Lung (tissue), 12 donors: ENCODE measurements around the gene FAM227B. TPM values are rescaled to one million over a fixed set of nuclear protein-coding genes. Genes with fewer than 3 reads are reported as not detected.
"Not testable (repeated sequence)": the region's sequence is repeated elsewhere in the genome, so short reads cannot be mapped to it uniquely, and the experiment has no call there.

Experiments
- ATAC-seq: fragments of 200-7000 bp; cut with Tn5 transposase; one replicate; pipeline ENCODE4 v1.9.1; 2020; ENCODE audit warnings: moderate number of reproducible peaks; ENCODE audit not compliant: insufficient read depth, low FRiP score
- DNase-seq, 3 donors: peaks; one replicate each; pipeline ENCODE4 v3.0.0-alpha.2; 2013 to 2017
- H3K27ac ChIP-seq, 2 donors: one replicate each; pipeline ENCODE4 v1.5.1; 2013; ENCODE audit warnings: mild to moderate bottlenecking in 2 of 2, moderate library complexity in 2 of 2, control low read depth in 1 of 2, inconsistent platforms in 1 of 2, low read depth in 1 of 2, low read length in 1 of 2
- H3K27me3 ChIP-seq, 3 donors: one replicate each; pipeline ENCODE4 v1.5.1; 2013; ENCODE audit warnings: low read length in 2 of 3; ENCODE audit not compliant: control insufficient read depth in 3 of 3, insufficient read depth in 3 of 3
- H3K36me3 ChIP-seq, 4 donors: one replicate each; pipeline ENCODE4 v1.5.1; 2013; ENCODE audit warnings: low read length in 4 of 4, mild to moderate bottlenecking in 1 of 4, moderate library complexity in 1 of 4; ENCODE audit not compliant: control insufficient read depth in 4 of 4, insufficient read depth in 4 of 4
- H3K4me1 ChIP-seq, 5 donors: one replicate each; pipeline ENCODE4 v1.5.1; 2013; ENCODE audit warnings: low read length in 5 of 5, mild to moderate bottlenecking in 2 of 5, moderate library complexity in 1 of 5; ENCODE audit not compliant: control insufficient read depth in 5 of 5, insufficient read depth in 5 of 5
- H3K4me3 ChIP-seq: one replicate; pipeline ENCODE4 v1.5.1; 2013; ENCODE audit warnings: mild to moderate bottlenecking, control low read depth, moderate library complexity
- H3K9ac ChIP-seq, 2 donors: one replicate each; pipeline ENCODE4 v1.5.1; 2013; ENCODE audit warnings: low read length in 2 of 2, control low read depth in 1 of 2; ENCODE audit not compliant: insufficient read depth in 1 of 2
- H3K9me3 ChIP-seq, 4 donors: one replicate each; pipeline ENCODE4 v1.5.1; 2013; ENCODE audit warnings: low read length in 3 of 4, mild to moderate bottlenecking in 1 of 4, moderate library complexity in 1 of 4; ENCODE audit not compliant: control insufficient read depth in 4 of 4, insufficient read depth in 3 of 4
- WGBS, 2 donors: extraction: QIAGEN DNeasy Blood & Tissue Kit; methylation state at CpG; one replicate each; pipeline ENCODE4 v1.1.7; 2013; 5-methylcytosine and 5-hydroxymethylcytosine counted together
- polyA plus RNA-seq, 2 donors: library from polyadenylated mRNA; stranded (reverse); fragments of 200-250 nt; gene quantifications; one replicate each; pipeline ENCODE4 v1.2.1, GENCODE V29; 2013
- total RNA-seq, 2 donors: library from RNA; depleted of rRNA in 1 of 2; stranded (reverse); fragments of >200 nt in 1 of 2; gene quantifications; one replicate each; pipeline ENCODE4 v1.2.1, GENCODE V29; 2014 to 2021
- TF ChIP-seq, protein P1 (sequence below): IDR thresholded peaks from 2 replicates; pipeline ENCODE4 v1.5.1; 2012; ENCODE audit warnings: mild to moderate bottlenecking; ENCODE audit errors: control extremely low read depth, extremely low read depth
- donor health status: control.
- donor health status: control.
- donor health status: Bipolar disorder and iron deficiency.
- donor health status: healthy.
- donor health status: DM: yes; HTN: yes; CAD: no.

The FAM227B gene
- total and polyA plus RNA-seq, 4 donors: 2.2 to 14.5 (median 4.7) TPM

DNA sequence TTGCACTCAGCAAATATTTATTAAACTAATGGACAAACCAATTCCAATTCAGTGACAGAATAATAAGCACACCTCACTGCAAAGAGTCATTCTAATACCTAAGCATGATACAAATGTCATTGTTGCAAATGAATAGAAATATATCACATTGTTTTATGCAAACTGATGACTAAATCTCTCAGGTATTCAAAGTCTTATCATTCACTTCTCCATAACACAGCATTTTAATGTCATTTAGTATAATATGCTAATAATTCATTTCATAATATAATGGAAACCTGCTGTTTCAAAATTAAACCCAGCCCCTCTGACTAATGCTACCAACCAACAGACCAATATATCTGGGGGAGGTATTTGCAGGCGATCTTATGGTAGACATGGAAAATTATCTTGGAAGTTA, 125.8 kb downstream of the FAM227B start:
- Histone ChIP-seq H3K9ac (no peak overlapping the region), H3K27me3 (no peaks in the 10 kb centered on the region), H3K4me1 (no peaks in the 10 kb centered on the region), H3K27ac (no peak overlapping the region), H3K4me3 (no peak overlapping the region), H3K9me3 (no peaks in the 10 kb centered on the region), H3K36me3 (no peaks in the 10 kb centered on the region)
- 97 to 98% methylated on average over 1 of the region's 1 CpG for WGBS, 2 donors
- ATAC-seq: no peak
- DNase-seq: no peak
- TF ChIP-seq, protein P1, sequence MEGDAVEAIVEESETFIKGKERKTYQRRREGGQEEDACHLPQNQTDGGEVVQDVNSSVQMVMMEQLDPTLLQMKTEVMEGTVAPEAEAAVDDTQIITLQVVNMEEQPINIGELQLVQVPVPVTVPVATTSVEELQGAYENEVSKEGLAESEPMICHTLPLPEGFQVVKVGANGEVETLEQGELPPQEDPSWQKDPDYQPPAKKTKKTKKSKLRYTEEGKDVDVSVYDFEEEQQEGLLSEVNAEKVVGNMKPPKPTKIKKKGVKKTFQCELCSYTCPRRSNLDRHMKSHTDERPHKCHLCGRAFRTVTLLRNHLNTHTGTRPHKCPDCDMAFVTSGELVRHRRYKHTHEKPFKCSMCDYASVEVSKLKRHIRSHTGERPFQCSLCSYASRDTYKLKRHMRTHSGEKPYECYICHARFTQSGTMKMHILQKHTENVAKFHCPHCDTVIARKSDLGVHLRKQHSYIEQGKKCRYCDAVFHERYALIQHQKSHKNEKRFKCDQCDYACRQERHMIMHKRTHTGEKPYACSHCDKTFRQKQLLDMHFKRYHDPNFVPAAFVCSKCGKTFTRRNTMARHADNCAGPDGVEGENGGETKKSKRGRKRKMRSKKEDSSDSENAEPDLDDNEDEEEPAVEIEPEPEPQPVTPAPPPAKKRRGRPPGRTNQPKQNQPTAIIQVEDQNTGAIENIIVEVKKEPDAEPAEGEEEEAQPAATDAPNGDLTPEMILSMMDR: no peak

GRCh38 chr15:49492830-49493229, 127.8 kb downstream of the FAM227B start:
- Histone ChIP-seq H3K9ac (no peak overlapping the region), H3K4me3 (no peak overlapping the region), H3K4me1 (no peaks in the 10 kb centered on the region), H3K27ac (no peak overlapping the region), H3K36me3 (no peaks in the 10 kb centered on the region), H3K9me3 (no peaks in the 10 kb centered on the region), H3K27me3 (no peaks in the 10 kb centered on the region)
- WGBS, 2 donors: 40 to 44% methylated on average over 1 of the region's 1 CpG
- TF ChIP-seq, protein P1: no peak
- DNase-seq (no peak), ATAC-seq (no peak)

DNA sequence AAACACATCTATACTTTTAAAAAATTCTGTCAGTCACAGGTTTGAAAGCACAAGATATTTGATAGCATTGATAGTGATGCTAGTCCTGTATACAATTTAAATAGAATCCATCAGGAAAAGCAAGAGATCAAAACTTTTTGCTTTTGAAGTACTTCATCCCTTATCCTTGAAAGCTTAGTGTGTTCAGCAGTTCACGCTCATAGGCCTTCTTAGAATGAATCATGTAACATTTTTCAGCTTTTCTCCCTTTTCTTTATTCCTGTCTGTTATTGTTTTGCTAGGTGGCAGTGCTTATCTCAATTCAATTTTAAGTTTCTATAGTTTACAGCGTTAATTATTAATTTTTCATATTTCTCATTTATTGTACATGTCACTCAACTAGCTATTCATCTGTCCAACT, 128.5 kb downstream of the FAM227B start:
- Histone ChIP-seq H3K27me3 (no peaks in the 10 kb centered on the region), H3K4me1 (no peaks in the 10 kb centered on the region), H3K9ac (no peak overlapping the region), H3K36me3 (no peaks in the 10 kb centered on the region), H3K27ac (no peak overlapping the region), H3K4me3 (no peak overlapping the region), H3K9me3 (no peaks in the 10 kb centered on the region)
- no peak for ATAC-seq
- WGBS, 2 donors: 95 to 98% methylated on average over 2 of the region's 2 CpGs
- DNase-seq: no peak
- TF ChIP-seq, protein P1: no peak

DNA sequence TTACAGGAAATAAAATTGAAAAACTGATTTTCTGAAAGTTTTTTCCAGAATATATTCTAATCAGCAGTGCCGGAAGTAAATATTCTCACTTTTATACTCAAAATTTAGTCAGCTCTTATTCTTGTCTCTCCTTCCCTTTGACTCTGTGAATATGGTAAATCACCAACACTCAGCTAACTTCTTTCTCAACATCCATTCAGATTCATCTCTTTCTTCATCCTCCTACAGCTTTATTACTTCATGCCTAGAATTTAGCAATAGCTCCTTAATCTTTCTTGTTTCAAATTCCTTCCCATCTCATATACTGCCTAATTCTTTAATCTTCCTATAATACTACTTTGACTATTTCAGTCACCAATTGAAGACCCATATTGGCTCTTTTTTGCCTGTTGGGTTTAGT, 129.7 kb downstream of the FAM227B start:
- no peaks in the 10 kb centered on the region for H3K9me3 ChIP-seq
- H3K27ac ChIP-seq: no peak overlapping the region
- H3K36me3 ChIP-seq: no peaks in the 10 kb centered on the region
- ATAC-seq: peak; percentile 66
- H3K27me3 ChIP-seq: no peaks in the 10 kb centered on the region
- no peak for DNase-seq
- no peaks in the 10 kb centered on the region for H3K4me1 ChIP-seq
- 91 to 95% methylated on average over 1 of the region's 1 CpG for WGBS, 2 donors
- H3K9ac ChIP-seq: no peak overlapping the region
- no peak overlapping the region for H3K4me3 ChIP-seq
- TF ChIP-seq, protein P1: no peak

DNA sequence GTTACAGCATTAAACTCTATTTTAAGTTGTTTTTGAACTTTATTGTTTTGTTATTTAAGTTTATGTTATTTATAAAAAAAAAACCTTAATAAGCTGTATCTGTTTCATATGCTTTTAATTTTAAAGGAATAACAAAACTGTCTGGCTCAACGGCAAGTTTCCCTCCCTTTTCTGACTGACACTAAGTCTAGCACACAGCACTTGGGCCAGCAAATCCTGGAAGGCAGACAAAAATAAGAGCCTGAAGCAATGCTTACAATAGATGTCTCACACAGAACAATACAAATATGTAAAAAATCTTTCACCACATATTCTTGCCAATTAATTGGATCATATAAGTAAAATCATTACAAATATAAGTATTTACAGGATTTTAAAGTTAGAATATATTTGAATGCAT, 135.2 kb downstream of the FAM227B start:
- peak in 1 of 3 donors; percentile 41 for DNase-seq
- H3K27me3 ChIP-seq, H3K4me3 ChIP-seq, H3K4me1 ChIP-seq, H3K9ac ChIP-seq, H3K9me3 ChIP-seq, H3K27ac ChIP-seq, ATAC-seq, H3K36me3 ChIP-seq: not testable (repeated sequence)
- WGBS, 2 donors: 65 to 83% methylated on average over 1 of the region's 1 CpG

- not testable (repeated sequence) for H3K9me3 ChIP-seq, H3K27ac ChIP-seq, H3K36me3 ChIP-seq, ATAC-seq, H3K4me3 ChIP-seq, DNase-seq, H3K9ac ChIP-seq, H3K4me1 ChIP-seq, H3K27me3 ChIP-seq
Measured at GRCh38 chr15:49478982-49479381, 141.6 kb downstream of the FAM227B start.
